ENCODE data around the gene APOBEC2.

GRCh38 chr6:41083072-41083471 lies 30.1 kb downstream of the APOBEC2 start:
- TF ChIP-seq POLR2AphosphoS5 (IDR thresholded peaks at IDR 0.05; ENCODE audit: low read depth, low read length) = no peak
- TF ChIP-seq POLR2A (IDR thresholded peaks at IDR 0.05; ENCODE audit: low read depth, low read length) = no peak
